PFSK-1 (cell line): ENCODE results near the gene PPP1R14B.

Source experiments
- FOXP2 ChIP-seq: optimal IDR thresholded peaks from 2 replicates; pipeline ENCODE3; 2011; ENCODE audit warnings: borderline replicate concordance, control low read depth, inconsistent platforms; ENCODE audit not compliant: insufficient read depth; ENCODE audit errors: extremely low read length, extremely low read depth
- POLR2AphosphoS5 ChIP-seq: IDR thresholded peaks from 2 replicates; pipeline ENCODE4 v1.6.1; 2012; ENCODE audit warnings: low read depth, mild to moderate bottlenecking, control low read depth, low read length, moderate library complexity
- SIN3A ChIP-seq: IDR thresholded peaks from 2 replicates; pipeline ENCODE4 v1.6.1; 2012; ENCODE audit warnings: mild to moderate bottlenecking, low read length, moderate library complexity, borderline replicate concordance; ENCODE audit not compliant: insufficient read depth

GRCh38 chr11:64263947-64264317 is 17.2 kb upstream of the PPP1R14B start:
- TF ChIP-seq SIN3A (no peak), FOXP2 (no peak), POLR2AphosphoS5 (no peak)
